ENCODE measurements around the gene TUSC1. TPM values are rescaled to one million over a fixed set of nuclear protein-coding genes. Genes with fewer than 3 reads are reported as not detected.

Gene TUSC1
- total RNA-seq, 1 experiment from 2014 or later = not detected

GRCh38 chr9:25724424-25724823, 46.2 kb upstream of the TUSC1 start:
- no peak overlapping the region for H3K4ac ChIP-seq (ENCODE audit: low read depth, low read length)
- no peak overlapping the region for H3K14ac ChIP-seq (ENCODE audit: insufficient read depth, low read length)
- H3K79me2 ChIP-seq (ENCODE audit: insufficient read depth, low read length) = no peaks in the 10 kb centered on the region
- no peak for TF ChIP-seq CTCF (conservative IDR thresholded peaks at IDR 0.05)
- WGBS (ENCODE audit: extremely low coverage, insufficient read length, low lambda C conversion rate) = no CpG with 5 or more reads among the region's 3 CpGs
- H3K79me1 ChIP-seq (ENCODE audit: insufficient read depth, low read depth, low read length, poor library complexity, severe bottlenecking) = no peaks in the 10 kb centered on the region
- no peaks in the 10 kb centered on the region for H3K23me2 ChIP-seq (ENCODE audit: insufficient read length, low read depth, low read length, poor library complexity, severe bottlenecking)
- H3K27me3 ChIP-seq (ENCODE audit: insufficient read depth, low read length) = no peaks in the 10 kb centered on the region
- no peak overlapping the region for H4K5ac ChIP-seq (ENCODE audit: insufficient read length, low read depth, low read length)
- no peak overlapping the region for H2AFZ ChIP-seq (ENCODE audit: low read length)
- H2BK120ac ChIP-seq (ENCODE audit: low read depth, low read length, poor library complexity, severe bottlenecking) = no peak overlapping the region
- Mint-ChIP-seq H3K36me3 (ENCODE audit: insufficient read depth in 1 of 3, low read depth in 3 of 3) (no peaks in the 10 kb centered on the region), H3K27me3 (ENCODE audit: low read depth) (no peaks in the 10 kb centered on the region), H3K27ac (no peak overlapping the region), H3K4me1 (peaks cover 0 to 2% of the 10 kb centered on the region in 2 experiments; a peak in 2 of 4 replicates), H3K9me3 (no peaks in the 10 kb centered on the region), H3K4me3 (no peak overlapping the region)
- H3K23ac ChIP-seq (ENCODE audit: insufficient read length, low read depth, low read length) = no peak overlapping the region
- no peak overlapping the region for H4K91ac ChIP-seq (ENCODE audit: insufficient read length, low read depth, low read length)
- H3K27ac ChIP-seq (ENCODE audit: insufficient read length, low read depth, low read length) = no peak overlapping the region
- no peak overlapping the region for H2BK12ac ChIP-seq (ENCODE audit: insufficient read length, low read depth, low read length)
- no peak for DNase-seq
- no peak overlapping the region for H2AK5ac ChIP-seq (ENCODE audit: insufficient read length, low read length)
- no peak overlapping the region for H3K18ac ChIP-seq (ENCODE audit: insufficient read length, low read depth, low read length)
- no peak overlapping the region for H2BK20ac ChIP-seq (ENCODE audit: low read depth, low read length, poor library complexity, severe bottlenecking)
- H4K8ac ChIP-seq (replicated peaks; ENCODE audit: insufficient read length, low read depth, low read length) = no peak overlapping the region
- H3K56ac ChIP-seq (ENCODE audit: insufficient read length, low read depth, low read length) = no peak overlapping the region
- no peak overlapping the region for H3K4me2 ChIP-seq (ENCODE audit: insufficient read depth, insufficient read length, low read length)
- no peaks in the 10 kb centered on the region for H3K4me1 ChIP-seq (ENCODE audit: insufficient read depth, low read length)
- H2BK5ac ChIP-seq (ENCODE audit: insufficient read length, low read length) = no peak overlapping the region
- no peak overlapping the region for H2BK15ac ChIP-seq (ENCODE audit: low read depth, low read length)
- H3T11ph ChIP-seq (ENCODE audit: low read length) = no peak overlapping the region
- H3K9ac ChIP-seq (ENCODE audit: extremely low read depth, insufficient read length, low read length) = no peak overlapping the region
- H3K9me3 ChIP-seq (ENCODE audit: control insufficient read depth, low read depth, low read length) = no peaks in the 10 kb centered on the region
- no peaks in the 10 kb centered on the region for H4K20me1 ChIP-seq (ENCODE audit: control insufficient read depth, insufficient read depth, insufficient read length)

Measured in H9 (cell line).